Prostate gland (tissue), 2 donors: ENCODE measurements around the gene PRKCSH. TPM values are rescaled to one million over a fixed set of nuclear protein-coding genes. Genes with fewer than 3 reads are reported as not detected.
"Not testable (repeated sequence)": the region's sequence is repeated elsewhere in the genome, so short reads cannot be mapped to it uniquely, and the experiment has no call there.

Source experiments
- DNase-seq: peaks from one replicate; pipeline ENCODE4 v3.0.0-alpha.2; 2019; ENCODE audit warnings: low spot score
- H3K27ac ChIP-seq, 2 donors: fragments of 200-600 bp; sonication (generic); 2 replicates each; pipeline ENCODE4 v1.5.1; 2017 to 2019
- H3K27me3 ChIP-seq: fragments of 200-600 bp; sonication (generic); replicated peaks from 2 replicates; pipeline ENCODE4 v1.5.1; 2019; ENCODE audit not compliant: insufficient read depth
- H3K36me3 ChIP-seq, 2 donors: fragments of 200-600 bp; sonication (generic); 1 replicate in 1 of 2; 2 replicates in 1 of 2; pipeline versions ENCODE4 v1.5.1 to v1.8.1; 2017 to 2019
- H3K4me1 ChIP-seq: fragments of 200-600 bp; sonication (generic); replicated peaks from 2 replicates; pipeline ENCODE4 v1.5.1; 2019
- H3K4me3 ChIP-seq, 2 donors: fragments of 200-600 bp; sonication (generic); 2 replicates each; pipeline ENCODE4 v1.5.1; 2017 to 2019
- H3K9me3 ChIP-seq: fragments of 200-600 bp; sonication (generic); 2 replicates; pipeline ENCODE4 v1.5.1; 2017
- POLR2A ChIP-seq: fragments of 450-650 bp; IDR thresholded peaks from one replicate; pipeline ENCODE4 v1.6.1; 2016; ENCODE audit warnings: antibody characterized with exemption, mild to moderate bottlenecking
- POLR2AphosphoS5 ChIP-seq: sonication (generic); formaldehyde crosslinking; IDR thresholded peaks from one replicate; pipeline ENCODE4 v1.6.1; 2017; ENCODE audit warnings: antibody characterized with exemption
- WGBS: methylation state at CpG from one replicate; pipeline ENCODE4 v1.1.5; 2018; 5-methylcytosine and 5-hydroxymethylcytosine counted together
- intact Hi-C: fragments of 100-400 bp; cut with DNase I; formaldehyde crosslinking; loops from one replicate; pipeline ENCODE4 v1.14.2; 2022
- total RNA-seq, 2 donors: library from RNA; depleted of rRNA; stranded (reverse); fragments of >200 nt; gene quantifications; one replicate each; pipeline ENCODE4 v1.1.0, GENCODE V29; 2016
- TF ChIP-seq, protein P1 (sequence below), 4 experiments: fragments of 200-600 bp in 2 of 4; fragments of 450-650 bp in 2 of 4; sonication (generic) in 2 of 4; IDR thresholded peaks; 1 replicate in 3 of 4; 2 replicates in 1 of 4; pipeline ENCODE4 v1.5.1; 2016 to 2019; ENCODE audit warnings: antibody characterized with exemption in 4 of 4, mild to moderate bottlenecking in 2 of 4, moderate library complexity in 2 of 4

Gene PRKCSH
- total RNA-seq, 2 donors from 2014 or later: 229 to 238 TPM

- Histone ChIP-seq H3K4me1 (no peaks in the 10 kb centered on the region), H3K9me3 (no peaks in the 10 kb centered on the region), H3K27me3 (no peaks in the 10 kb centered on the region), H3K36me3 (no peaks in the 10 kb centered on the region), H3K27ac (no peak overlapping the region), H3K4me3 (no peak overlapping the region)
- intact Hi-C loops: no loop called here
- no peak for DNase-seq
- TF ChIP-seq POLR2A: no peak
- no peak for TF ChIP-seq POLR2AphosphoS5
- TF ChIP-seq, protein P1, sequence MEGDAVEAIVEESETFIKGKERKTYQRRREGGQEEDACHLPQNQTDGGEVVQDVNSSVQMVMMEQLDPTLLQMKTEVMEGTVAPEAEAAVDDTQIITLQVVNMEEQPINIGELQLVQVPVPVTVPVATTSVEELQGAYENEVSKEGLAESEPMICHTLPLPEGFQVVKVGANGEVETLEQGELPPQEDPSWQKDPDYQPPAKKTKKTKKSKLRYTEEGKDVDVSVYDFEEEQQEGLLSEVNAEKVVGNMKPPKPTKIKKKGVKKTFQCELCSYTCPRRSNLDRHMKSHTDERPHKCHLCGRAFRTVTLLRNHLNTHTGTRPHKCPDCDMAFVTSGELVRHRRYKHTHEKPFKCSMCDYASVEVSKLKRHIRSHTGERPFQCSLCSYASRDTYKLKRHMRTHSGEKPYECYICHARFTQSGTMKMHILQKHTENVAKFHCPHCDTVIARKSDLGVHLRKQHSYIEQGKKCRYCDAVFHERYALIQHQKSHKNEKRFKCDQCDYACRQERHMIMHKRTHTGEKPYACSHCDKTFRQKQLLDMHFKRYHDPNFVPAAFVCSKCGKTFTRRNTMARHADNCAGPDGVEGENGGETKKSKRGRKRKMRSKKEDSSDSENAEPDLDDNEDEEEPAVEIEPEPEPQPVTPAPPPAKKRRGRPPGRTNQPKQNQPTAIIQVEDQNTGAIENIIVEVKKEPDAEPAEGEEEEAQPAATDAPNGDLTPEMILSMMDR (IDR thresholded peaks at IDR 0.05): no peak
- WGBS: 25% methylated on average over 22 of the region's 22 CpGs
Observed at GRCh38 chr19:11423791-11424181, 11.6 kb upstream of the PRKCSH start.

- WGBS: 88% methylated on average over 28 of the region's 28 CpGs
- Histone ChIP-seq H3K27me3 (no peaks in the 10 kb centered on the region), H3K9me3 (no peaks in the 10 kb centered on the region), H3K36me3 (no peaks in the 10 kb centered on the region), H3K4me3 (no peak overlapping the region), H3K4me1 (no peaks in the 10 kb centered on the region), H3K27ac (no peak overlapping the region)
- intact Hi-C loops: no loop called here
- DNase-seq: no peak
- TF ChIP-seq POLR2A (no peak), POLR2AphosphoS5 (no peak)
- TF ChIP-seq, protein P1 (IDR thresholded peaks at IDR 0.05): no peak
Observed at GRCh38 chr19:11425719-11426457, 9.5 kb upstream of the PRKCSH start.

DNA sequence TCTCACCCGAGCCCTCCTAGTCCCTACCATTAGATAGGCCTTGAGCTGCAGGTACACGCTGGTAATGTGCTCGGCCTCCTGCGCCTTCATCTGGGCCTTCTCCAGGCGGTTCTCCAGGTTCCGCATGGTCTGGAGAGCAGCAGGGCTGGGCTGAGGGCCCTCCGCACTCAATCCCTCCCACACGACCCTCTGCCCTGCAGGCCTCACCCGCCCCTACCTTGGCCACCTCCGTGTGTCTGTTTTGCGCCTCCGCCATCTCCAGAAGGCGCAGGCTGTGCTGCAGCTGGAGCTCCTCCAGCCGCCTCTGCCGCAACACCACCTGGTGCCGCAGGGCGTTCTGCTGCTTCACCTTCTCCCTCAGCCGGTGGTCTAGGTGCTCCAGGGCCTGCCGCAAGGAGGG is 8.8 kb upstream of the PRKCSH start:
- no peak for TF ChIP-seq POLR2A
- TF ChIP-seq, protein P1 (IDR thresholded peaks at IDR 0.05): no peak
- TF ChIP-seq POLR2AphosphoS5: no peak
- Histone ChIP-seq H3K27me3 (no peaks in the 10 kb centered on the region), H3K27ac (no peak overlapping the region), H3K9me3 (no peaks in the 10 kb centered on the region), H3K4me3 (no peak overlapping the region), H3K4me1 (no peaks in the 10 kb centered on the region), H3K36me3 (no peaks in the 10 kb centered on the region)
- no peak for DNase-seq
- 92% methylated on average over 19 of the region's 19 CpGs for WGBS
- intact Hi-C loops: no loop called here

- H3K4me3 ChIP-seq, H3K9me3 ChIP-seq, H3K27me3 ChIP-seq, H3K36me3 ChIP-seq, H3K27ac ChIP-seq, intact Hi-C loops, DNase-seq: not testable (repeated sequence)
- H3K4me1 ChIP-seq: peaks cover 12% of the 10 kb centered on the region
- 98% methylated on average over 3 of the region's 3 CpGs for WGBS
Observed at GRCh38 chr19:11433526-11433925, 1.9 kb upstream of the PRKCSH start.

- Histone ChIP-seq H3K27ac (peak overlapping the region; percentile 74 to 81), H3K27me3 (no peaks in the 10 kb centered on the region), H3K4me1 (peaks cover 12% of the 10 kb centered on the region), H3K9me3 (no peaks in the 10 kb centered on the region), H3K36me3 (peaks cover 3 to 4% of the 10 kb centered on the region in 2 donors), H3K4me3 (peak overlapping the region; percentile 24 to 65)
- intact Hi-C loops: loop anchor here (2.0 kb wide), 1 partner anchor 54 kb away; no protein-coding TSS in a partner anchor
- 3% methylated on average over 9 of the region's 9 CpGs for WGBS
- DNase-seq: no peak
- no peak for TF ChIP-seq POLR2A
- TF ChIP-seq POLR2AphosphoS5: no peak
- TF ChIP-seq, protein P1 (IDR thresholded peaks at IDR 0.05): no peak
Observed at GRCh38 chr19:11434703-11435056, 755 bp upstream of the PRKCSH start.
